MM.1S (cell line): ENCODE measurements around the gene ARHGAP42.

ENCODE experiments used
- EZH2 ChIP-seq: fragments of 300-600 bp; sonication (generic); optimal IDR thresholded peaks from 2 replicates; pipeline ENCODE3; 2017; ENCODE audit warnings: low read depth, mild to moderate bottlenecking, antibody characterized with exemption, low read length, mixed read lengths
- TF ChIP-seq, protein P1 (sequence below): fragments of 300-600 bp; sonication (generic); IDR thresholded peaks from 2 replicates; pipeline ENCODE4 v1.5.1; 2016; ENCODE audit warnings: antibody characterized with exemption, low read length, mixed read lengths

DNA sequence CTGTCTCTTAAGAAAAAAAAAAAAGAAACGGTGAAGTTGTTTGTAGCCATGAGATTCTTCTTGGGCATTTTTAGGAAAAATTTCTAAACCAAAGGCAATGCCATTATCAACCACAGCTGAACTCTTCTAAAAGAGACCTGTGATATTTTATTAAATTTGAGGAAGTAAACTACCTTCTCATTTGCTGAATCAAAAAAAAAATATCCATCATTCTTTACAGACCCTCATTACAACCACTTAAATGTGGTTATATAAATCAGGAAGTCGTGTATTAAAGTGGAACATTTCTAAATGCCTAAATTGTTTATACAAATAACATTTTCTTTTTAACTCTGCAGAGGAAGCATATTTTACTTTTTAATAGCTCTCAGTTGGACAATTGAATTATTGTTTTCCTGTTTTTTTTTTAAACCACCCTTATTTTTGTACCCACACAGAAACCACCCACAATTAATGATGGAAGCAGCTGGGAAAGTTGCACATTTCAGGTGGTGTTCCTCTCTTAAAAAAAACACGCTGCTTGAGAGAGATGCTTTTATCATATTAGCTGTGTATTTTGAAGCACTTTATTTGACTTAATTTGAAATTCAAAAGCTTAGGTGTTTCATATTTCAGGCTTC lies 91.2 kb downstream of the ARHGAP42 start:
- TF ChIP-seq, protein P1, sequence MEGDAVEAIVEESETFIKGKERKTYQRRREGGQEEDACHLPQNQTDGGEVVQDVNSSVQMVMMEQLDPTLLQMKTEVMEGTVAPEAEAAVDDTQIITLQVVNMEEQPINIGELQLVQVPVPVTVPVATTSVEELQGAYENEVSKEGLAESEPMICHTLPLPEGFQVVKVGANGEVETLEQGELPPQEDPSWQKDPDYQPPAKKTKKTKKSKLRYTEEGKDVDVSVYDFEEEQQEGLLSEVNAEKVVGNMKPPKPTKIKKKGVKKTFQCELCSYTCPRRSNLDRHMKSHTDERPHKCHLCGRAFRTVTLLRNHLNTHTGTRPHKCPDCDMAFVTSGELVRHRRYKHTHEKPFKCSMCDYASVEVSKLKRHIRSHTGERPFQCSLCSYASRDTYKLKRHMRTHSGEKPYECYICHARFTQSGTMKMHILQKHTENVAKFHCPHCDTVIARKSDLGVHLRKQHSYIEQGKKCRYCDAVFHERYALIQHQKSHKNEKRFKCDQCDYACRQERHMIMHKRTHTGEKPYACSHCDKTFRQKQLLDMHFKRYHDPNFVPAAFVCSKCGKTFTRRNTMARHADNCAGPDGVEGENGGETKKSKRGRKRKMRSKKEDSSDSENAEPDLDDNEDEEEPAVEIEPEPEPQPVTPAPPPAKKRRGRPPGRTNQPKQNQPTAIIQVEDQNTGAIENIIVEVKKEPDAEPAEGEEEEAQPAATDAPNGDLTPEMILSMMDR: no peak
- no peak for TF ChIP-seq EZH2
